Neural progenitor cell (in vitro differentiated cells): ENCODE results near the gene AKR1B1.

Experiments used
- EZH2 ChIP-seq: fragments of 200-600 bp; sonication (generic); IDR thresholded peaks from 2 replicates; pipeline ENCODE4 v1.6.1; 2017; ENCODE audit warnings: antibody characterized with exemption, mild to moderate bottlenecking, moderate library complexity
- EZH2phosphoT487 ChIP-seq: fragments of 200-600 bp; sonication (generic); IDR thresholded peaks from 2 replicates; pipeline ENCODE4 v1.6.1; 2017; ENCODE audit warnings: antibody characterized with exemption
- TF ChIP-seq, protein P1 (sequence below): fragments of 200-600 bp; sonication (generic); IDR thresholded peaks from 2 replicates; pipeline ENCODE4 v1.5.1; 2017; ENCODE audit warnings: antibody characterized with exemption, mild to moderate bottlenecking

DNA sequence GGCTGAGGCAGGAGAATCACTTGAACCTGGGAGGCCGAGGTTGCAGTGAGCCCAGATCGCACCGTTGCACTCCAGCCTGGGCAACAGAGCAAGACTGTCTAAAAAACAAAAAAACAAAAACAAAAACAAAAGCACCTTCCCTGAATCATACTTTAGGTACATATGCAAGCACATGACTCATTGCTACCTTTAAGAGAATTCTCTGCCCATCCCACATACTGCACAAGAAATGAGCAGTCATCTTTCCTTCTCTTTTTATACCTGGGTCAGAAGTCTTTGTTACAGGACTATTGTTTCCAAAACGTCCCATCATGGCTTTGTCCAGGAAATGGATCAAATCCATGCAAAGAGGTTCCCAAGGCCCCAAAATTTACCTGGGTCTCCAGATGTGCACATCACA, 47.0 kb upstream of the AKR1B1 start:
- TF ChIP-seq, protein P1, sequence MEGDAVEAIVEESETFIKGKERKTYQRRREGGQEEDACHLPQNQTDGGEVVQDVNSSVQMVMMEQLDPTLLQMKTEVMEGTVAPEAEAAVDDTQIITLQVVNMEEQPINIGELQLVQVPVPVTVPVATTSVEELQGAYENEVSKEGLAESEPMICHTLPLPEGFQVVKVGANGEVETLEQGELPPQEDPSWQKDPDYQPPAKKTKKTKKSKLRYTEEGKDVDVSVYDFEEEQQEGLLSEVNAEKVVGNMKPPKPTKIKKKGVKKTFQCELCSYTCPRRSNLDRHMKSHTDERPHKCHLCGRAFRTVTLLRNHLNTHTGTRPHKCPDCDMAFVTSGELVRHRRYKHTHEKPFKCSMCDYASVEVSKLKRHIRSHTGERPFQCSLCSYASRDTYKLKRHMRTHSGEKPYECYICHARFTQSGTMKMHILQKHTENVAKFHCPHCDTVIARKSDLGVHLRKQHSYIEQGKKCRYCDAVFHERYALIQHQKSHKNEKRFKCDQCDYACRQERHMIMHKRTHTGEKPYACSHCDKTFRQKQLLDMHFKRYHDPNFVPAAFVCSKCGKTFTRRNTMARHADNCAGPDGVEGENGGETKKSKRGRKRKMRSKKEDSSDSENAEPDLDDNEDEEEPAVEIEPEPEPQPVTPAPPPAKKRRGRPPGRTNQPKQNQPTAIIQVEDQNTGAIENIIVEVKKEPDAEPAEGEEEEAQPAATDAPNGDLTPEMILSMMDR: no peak
- TF ChIP-seq EZH2: no peak
- TF ChIP-seq EZH2phosphoT487: no peak
